GM19438 (cell line): ENCODE measurements around the gene CCDC122.
"Not testable (repeated sequence)": the region's sequence is repeated elsewhere in the genome, so short reads cannot be mapped to it uniquely, and the experiment has no call there.

Source experiments
- ATAC-seq: cut with Tn5 transposase; IDR thresholded peaks from one replicate; pipeline ENCODE4 v1.9.1; 2021; ENCODE audit warnings: low read depth; ENCODE audit not compliant: unreplicated experiment

The CCDC122 gene

DNA sequence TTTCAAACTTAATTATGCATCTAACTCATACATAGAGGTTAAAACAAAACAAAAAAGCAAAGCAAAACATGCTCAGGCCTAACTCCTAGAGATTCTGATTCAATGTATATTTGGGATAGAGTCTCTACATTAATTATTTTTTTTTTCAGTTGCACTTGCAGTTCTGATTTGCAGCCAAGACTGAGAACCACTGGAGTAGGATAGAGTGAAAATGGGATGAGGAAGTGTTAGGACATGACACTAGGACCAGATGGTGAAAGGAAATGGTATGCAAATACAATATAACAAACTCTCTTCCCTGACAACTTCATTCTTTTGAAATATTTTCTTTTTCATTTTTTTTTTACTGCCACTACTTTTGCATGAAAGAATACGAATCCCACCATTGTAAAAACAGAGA is 1.8 kb downstream of the CCDC122 start:
- ATAC-seq, result no peak

DNA sequence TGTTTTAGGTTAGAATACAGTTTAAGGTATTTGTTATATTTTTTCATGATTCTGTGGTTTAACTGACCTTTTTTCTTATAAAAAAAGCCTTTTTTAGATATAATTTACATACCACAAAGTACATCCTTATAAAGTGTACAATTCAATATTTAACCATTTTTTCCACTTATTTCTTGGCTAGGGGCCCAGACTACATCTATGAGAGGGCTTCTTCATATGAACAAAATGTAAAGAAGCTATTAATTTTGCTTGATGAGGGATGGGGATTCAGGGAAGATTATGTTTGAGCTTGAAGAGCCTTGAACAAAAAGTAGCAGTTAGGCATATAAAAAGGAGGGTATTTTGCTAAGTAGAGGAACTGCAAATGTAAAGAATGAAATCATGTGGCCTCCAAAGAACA is 2.2 kb downstream of the CCDC122 start:
- no peak for ATAC-seq

DNA sequence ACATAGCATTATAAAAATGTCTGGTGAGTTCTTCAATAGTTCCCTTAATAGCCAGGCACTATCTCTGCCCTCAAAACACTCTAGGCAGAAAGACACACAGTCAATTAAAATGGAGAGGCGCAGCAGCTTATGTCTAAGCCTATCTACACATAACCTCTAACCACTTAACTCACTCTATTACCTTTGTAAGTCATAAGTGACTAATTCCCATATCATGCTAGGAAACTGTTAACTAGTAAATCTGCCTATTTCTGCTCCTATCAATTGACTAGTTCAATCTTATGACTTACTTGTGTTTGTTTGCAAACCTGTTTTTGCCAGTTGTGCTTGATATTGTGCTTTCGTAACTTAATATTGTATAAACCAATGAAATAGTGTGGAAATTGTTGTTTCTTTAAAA is 3.2 kb downstream of the CCDC122 start:
- ATAC-seq, result no peak

DNA sequence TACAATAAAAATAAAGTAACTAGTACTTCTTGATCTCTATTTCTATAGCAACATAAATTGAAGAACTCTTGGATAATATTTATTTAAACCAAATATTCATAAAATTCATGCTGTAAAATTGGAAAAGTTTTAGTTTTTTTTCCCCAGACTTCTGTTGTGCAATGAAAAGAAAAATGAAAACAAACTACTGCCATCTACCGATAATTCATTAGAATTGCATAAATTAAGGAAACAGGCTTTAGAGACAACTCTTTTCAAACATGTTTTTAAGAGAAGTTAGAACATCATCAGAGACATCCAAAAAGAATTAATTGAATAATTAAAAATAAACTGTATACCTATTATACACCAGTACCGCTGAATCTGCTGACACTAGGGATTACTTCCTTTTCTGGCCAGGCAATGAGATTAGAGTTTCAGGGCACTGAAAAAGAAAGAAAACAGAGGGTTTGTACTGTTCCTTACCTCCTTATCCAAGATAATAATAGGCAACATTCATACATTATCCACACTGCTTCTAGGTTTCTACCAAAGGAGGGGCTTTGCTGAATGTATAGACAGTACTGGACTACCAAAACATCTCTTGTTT is 4.9 kb downstream of the CCDC122 start:
- no peak for ATAC-seq

DNA sequence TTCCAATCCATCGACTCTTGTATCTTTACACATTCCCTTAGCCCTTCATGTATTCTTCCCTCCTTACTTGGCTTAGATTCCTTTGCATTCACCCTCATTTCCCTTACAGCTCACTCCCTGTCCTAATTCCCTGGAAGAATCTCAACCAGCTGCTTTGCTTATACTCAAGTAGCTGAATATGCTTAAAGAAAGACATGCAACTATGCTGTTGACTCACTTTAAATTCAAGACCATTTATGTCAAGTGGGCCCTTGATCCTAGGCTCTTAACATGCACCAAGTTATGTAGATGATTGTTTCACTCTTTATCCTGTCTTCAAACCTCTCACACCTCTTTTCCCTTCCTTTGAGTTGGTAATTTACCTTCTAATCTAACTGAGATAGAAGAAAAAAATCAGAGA is 7.4 kb downstream of the CCDC122 start:
- ATAC-seq, result no peak

DNA sequence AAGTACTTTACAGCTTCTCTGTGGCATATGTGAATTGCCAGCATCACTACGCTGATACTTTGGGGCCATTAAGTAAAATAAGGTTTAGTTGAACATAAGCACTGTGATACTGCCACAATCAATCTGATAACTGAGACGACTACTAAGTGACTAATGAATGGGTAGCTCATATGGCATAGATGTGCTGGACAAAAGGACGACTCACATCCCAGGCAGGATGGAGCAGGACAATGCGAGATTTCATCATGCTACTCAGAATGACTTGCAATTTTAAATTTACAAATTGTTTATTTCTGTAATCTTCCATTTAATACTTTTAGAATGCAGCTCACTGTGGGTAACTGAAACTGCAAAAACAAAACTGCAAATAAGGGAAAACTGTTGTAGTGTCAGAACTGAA is 13.6 kb downstream of the CCDC122 start:
- ATAC-seq, result no peak

DNA sequence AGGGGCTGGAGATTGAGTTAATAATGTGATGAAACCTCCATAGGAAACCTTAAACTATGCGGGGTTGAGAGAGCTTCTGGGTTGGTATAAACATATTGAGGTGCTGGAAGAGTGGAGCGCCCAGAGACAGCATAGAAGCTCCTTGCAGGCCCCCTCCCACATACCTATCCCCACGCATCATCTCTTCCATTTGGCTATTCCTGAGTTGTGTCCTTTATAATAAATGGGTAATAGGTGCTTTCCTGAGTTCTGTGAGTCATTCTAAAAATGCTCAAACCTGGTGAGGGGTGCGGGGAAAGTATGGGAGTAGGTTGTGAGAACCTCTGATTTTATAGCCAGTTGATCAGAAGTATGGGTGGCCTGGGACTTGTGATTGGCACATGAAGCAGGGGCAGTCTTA is 14.6 kb downstream of the CCDC122 start:
- ATAC-seq, result no peak

DNA sequence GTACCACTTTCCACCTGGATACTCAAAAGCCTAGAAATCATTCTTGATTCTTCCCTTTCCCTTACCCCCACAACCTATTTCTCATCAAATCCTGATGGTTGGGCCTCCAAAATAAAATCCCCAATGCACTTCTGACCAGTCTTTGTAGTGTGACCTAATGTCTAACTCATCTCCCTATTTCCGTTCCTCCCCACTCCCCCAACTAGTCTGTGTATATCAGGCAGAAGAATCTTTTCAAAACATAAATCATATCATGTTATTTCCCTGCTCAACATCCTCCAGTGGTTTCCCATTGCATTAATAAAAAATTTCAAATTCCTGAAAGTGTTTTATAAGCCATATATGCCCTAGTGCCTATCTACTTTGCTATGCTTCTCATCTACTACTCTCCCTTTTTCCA is 17.7 kb downstream of the CCDC122 start:
- no peak for ATAC-seq

DNA sequence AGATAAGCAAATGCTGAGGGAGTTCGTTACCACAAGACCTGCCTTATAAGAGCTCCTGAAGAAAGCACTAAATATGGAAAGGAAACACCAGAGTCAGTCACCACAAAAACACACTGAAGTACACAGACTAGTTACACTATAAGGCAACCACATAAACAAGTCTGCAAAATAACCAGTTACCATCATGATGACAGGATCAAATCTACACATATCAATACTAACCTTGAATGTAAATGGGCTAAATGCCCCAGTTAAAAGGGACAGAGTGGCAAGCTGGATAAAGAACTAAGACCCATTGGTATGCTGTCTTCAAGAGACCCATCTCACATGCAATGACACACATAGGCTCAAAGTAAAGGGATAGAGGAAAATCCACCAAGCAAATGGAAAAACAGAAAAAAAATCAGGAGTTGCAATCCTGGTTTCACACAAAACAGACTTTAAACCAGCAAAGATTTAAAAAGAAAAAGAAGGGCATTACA is 26.6 kb downstream of the CCDC122 start:
- ATAC-seq, result no peak

DNA sequence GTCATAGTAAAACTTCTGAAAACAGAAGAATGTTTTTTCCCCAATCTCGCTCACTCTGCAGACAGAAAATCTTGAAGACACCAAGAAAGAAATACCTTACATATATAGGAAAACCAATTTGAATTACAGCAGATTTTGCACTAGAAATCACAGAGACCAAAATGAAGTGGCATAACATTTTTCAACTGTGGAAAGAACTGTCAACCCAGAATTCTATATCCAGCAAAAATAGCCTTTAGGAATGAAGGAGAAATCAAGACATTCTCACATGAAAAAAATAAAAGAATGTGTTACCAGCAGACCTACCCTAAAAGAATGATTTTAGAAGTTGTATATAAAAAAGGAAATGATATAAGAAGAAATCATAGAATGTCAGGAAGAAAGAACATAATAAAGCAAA is 28.7 kb downstream of the CCDC122 start:
- no peak for ATAC-seq

DNA sequence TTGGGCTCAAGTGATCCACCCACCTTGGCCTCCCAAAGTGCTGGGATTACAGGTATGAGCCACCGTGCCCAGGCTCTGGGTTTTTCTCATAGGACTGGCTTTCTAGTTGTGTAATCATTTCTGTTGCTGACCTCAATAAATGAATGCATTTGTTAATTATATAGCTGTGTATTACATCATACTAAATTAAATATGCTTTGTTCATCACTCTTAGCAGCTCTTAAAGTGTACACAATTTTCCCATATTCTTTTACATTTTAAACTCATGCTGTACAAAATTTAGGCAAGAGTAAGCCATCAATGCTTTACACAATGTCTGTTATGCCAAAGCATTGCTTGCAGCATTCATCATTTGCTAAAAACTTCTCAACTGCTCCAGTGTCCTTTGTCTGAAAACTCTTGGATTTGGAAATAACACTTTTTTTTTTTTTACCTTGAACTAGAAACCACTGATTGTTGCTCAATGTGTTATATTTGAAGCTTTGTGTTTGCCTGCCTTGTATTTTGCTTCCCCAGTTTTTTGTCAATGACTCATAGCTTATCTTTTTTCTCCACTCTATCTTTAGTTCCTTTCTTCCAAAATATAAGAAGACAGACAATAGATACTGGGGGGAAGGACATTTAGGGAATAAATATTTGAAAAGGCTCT is 31.4 kb downstream of the CCDC122 start:
- ATAC-seq, result no peak

DNA sequence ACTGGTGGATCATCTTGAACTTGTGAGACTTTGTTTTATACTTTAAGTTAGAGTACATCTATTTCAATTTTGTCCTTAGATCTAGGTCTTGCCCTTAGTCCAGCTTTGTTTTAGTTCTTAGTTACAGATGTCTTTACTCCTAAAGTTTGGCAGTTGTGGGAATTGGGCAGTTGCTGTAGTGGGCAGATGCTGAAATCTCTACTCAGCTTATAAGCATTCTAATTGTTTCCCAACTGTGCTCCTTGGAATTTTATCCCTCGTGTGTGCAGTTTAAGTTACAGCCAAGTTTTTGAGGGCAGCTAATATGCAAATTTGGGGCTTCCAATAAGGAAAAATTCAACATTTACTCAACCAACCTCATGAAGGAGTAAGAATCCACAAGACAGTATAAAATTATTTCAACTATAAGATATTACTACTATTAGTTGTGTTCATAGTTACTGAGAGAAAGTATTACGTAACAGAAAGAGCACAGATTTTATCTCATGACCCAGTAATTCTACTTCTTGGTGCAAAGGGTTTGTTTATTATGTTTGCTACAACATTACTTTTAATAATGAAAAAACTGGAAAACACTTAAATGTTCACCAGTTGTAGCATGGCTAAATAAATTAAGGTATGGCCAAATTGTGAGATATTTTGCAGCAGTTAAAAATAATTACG is 32.9 kb downstream of the CCDC122 start:
- ATAC-seq, result no peak

DNA sequence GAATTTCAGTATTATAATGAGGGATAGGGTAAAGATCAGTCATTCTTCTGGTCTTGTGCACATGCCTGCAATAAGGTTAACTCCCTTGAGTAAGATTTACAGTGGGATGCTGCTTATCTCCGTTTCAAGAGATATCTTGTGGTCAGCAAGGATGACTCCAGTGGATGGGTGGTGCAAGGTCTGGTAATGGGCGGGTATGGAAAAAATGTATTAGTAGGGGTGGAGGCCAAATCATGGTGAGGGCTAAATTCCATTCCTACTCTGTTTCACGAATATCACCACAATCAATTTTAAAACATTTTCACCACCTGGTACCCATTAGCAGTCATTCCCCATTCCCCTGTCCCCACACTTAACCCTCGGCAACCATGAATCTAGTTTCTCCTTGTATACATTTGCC is 40.6 kb downstream of the CCDC122 start:
- ATAC-seq, result no peak

DNA sequence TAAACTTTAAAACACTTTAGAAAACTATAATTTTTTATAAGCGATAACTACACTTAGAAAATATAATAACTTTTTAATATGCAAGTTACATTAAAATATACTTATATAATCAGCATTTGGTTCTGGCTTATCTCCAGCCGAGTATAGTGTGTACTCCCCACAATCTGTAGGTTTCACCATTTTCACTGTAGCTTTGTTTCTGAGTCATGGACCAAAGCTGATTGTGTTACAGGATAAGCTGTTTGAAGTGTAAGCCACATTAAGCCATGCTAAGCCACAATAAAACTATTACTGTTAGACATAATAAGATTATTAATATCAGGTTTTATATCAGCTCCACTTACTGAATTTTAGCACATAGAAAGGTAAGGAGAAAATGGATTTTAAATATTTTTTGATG is 43.8 kb downstream of the CCDC122 start:
- no peak for ATAC-seq

DNA sequence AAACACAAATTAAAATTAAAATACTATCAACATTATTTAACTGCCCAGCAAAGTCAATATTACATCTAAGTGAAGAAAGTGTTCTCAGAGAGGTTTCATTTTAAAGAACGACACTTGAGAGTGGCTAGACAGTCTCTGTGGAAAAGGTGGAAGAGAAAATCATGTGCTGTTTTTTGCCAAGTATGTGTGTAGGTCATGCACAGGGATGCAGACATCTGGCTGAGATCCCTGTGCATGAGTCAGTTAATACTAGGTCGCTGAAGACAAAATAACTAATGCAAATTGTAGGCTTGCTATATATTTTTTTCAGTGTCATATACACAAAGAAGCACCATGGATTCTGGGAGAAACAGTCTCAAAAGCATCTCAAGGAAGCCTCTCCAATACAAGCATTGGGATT is 48.5 kb downstream of the CCDC122 start:
- ATAC-seq, result no peak

DNA sequence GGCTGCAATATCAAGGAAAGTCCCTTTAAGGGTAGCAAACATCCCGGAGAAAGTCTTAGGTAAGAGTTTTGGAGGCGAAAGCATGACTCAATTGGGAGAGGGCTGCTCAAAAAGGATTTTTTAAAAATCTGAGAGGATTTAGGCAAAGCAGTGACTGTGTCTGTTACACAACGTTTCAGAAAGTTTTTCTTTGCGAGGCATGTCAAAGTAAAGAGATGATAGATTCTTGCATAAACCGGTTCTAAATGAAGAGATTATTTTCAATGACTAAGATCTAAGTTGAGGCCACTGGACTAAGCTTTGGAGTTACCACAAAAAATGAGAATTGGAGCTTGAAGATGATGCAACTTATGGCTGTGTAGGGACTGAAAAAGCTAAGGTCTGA is 49.1 kb downstream of the CCDC122 start:
- ATAC-seq, result no peak

DNA sequence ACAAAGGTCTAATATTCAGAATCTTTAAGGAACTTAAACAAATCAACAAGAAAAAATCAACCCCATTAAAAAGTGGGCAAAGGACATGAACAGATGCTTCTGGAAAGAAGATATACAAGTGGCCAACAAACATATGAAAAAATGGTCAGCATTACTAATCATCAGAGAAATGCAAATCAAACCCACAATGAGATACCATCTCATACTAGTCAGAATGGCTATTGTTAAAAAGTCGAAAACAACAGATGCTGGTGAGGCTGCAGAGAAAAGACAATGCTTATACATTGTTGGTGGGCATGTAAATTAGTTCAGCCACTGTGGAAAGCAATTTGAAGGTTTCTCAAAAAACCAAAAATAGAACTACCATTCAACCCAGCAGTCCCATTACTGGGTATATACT is 54.9 kb downstream of the CCDC122 start:
- not testable (repeated sequence) for ATAC-seq

DNA sequence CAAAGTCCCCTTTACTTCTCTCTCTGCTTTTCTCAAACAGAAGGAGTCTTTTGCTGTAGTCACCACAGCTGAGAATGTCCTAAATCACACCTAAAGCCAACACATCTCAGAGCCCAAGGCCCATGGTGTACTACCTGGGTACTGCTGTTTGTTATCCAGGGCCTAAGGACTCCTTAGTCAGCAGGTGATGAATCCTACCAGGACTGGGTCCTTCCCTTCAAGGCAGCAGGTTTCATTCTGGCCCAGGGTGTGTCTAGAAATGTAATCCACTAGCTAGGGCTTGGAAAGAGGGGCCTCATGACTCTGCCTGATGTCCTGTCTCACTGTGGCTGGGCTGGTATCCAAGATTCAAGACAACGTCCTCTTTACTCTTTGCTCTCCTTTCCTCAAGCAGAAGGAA is 56.6 kb downstream of the CCDC122 start:
- ATAC-seq, result no peak

DNA sequence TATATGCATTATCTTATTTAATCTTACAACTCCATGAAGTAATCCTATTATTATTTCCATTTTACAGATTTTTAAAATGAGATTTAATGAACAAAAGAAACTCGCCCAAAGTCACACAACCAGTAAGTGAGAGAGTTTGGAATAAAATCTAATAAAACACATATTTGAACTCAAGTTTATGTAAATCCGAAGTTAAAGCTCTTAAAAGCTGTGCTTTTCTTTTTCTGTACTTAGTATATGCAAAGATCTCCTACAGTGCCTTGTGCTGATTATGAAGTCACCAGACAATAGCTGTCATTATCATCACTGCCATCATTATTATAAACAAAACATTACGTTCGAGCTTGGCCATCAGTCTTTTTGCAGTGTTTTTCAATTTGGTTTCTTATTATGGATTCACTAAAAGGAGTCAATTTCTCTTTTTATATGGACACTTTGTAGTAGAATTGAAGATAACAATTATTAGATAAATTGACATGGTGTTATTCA is 63.1 kb downstream of the CCDC122 start:
- no peak for ATAC-seq

DNA sequence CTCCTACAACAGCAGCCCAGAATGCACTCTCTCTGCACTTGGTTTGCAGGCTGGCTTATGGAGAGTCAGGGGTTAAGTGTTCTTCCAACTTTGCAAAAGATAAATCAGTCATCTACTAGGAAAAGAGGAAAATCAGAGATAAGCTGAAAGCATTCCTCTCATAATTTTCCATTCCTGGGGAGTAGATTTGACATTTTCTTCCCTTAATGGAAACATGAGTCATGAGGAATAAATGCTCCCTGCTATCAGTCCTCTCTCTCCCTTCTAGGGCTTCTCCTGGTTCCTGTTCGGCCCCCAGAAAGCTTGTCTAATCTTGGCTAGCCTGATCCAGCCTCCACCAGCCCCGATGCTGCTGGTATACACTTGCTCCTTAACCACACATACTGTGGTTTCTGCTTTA is 64.3 kb downstream of the CCDC122 start:
- ATAC-seq, result no peak

DNA sequence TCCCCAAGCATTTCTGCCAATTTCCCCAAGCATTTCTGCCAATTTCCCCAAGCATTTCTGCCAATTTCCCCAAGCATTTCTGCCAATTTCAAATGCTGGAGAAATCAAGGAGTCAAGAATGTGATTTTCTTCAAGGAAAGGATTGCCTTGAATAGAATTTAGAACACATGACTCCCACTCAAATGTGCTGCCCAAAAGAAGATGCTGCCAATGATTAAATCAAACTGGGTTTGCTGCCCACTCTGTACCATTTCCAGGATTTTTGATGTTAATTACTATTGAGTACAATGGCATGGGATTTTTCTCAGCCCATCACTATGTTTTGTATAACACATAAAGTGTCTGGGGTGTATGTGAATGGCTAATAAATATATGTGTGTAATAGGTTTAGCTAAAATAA is 70.9 kb downstream of the CCDC122 start:
- ATAC-seq, result no peak

DNA sequence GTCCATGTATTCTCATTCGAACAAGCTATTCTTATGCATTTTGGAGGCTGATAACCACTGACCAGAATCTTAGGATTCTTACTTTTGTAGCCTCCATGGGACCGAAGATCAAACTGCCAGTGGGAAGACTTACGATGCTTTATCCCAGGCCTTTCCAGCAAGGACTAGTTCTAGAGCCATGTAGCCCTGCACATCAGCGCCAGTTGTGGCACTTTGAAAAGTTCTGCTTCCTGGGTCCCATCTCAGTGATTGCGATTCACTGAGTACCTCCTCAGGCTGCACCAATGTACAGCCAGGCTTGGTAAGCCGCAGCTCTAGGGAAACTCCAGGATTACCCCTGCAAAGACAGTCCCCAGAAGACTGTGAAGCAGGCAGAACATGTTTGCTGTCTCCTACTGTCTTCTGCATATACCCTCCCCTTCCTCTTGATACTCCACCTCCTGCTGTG is 73.8 kb downstream of the CCDC122 start:
- no peak for ATAC-seq
